ENCODE measurements around the gene SOAT1.

The SOAT1 gene

GRCh38 chr1:179305450-179305849 lies 11.9 kb downstream of the SOAT1 start:
- TF ChIP-seq CTCF (IDR thresholded peaks at IDR 0.05; ENCODE audit: extremely low read depth, missing control alignments), result no peak
- no peak for DNase-seq (ENCODE audit: low spot score)

- TF ChIP-seq CTCF (IDR thresholded peaks at IDR 0.05; ENCODE audit: extremely low read depth, missing control alignments), result no peak
- no peak for DNase-seq (ENCODE audit: low spot score)
Observed at GRCh38 chr1:179310291-179310690, 16.7 kb downstream of the SOAT1 start.

GRCh38 chr1:179310721-179311120 lies 17.1 kb downstream of the SOAT1 start:
- no peak for TF ChIP-seq CTCF (IDR thresholded peaks at IDR 0.05; ENCODE audit: extremely low read depth, missing control alignments)
- DNase-seq (ENCODE audit: low spot score), result no peak

- no peak for DNase-seq (ENCODE audit: low spot score)
- TF ChIP-seq CTCF (IDR thresholded peaks at IDR 0.05; ENCODE audit: extremely low read depth, missing control alignments), result no peak
Observed at GRCh38 chr1:179311149-179311700, 17.6 kb downstream of the SOAT1 start.

- no peak for TF ChIP-seq CTCF (IDR thresholded peaks at IDR 0.05; ENCODE audit: extremely low read depth, missing control alignments)
- DNase-seq (ENCODE audit: low spot score), result no peak
Observed at GRCh38 chr1:179313004-179313403, 19.4 kb downstream of the SOAT1 start.

- TF ChIP-seq CTCF (IDR thresholded peaks at IDR 0.05; ENCODE audit: extremely low read depth, missing control alignments), result no peak
- no peak for DNase-seq (ENCODE audit: low spot score)
Observed at GRCh38 chr1:179314928-179315327, 21.3 kb downstream of the SOAT1 start.

GRCh38 chr1:179318491-179318890 lies 24.9 kb downstream of the SOAT1 start:
- no peak for TF ChIP-seq CTCF (IDR thresholded peaks at IDR 0.05; ENCODE audit: extremely low read depth, missing control alignments)
- no peak for DNase-seq (ENCODE audit: low spot score)
